A549 (cell line): ENCODE results near the gene KRTAP10-7. TPM values are rescaled to one million over a fixed set of nuclear protein-coding genes. Genes with fewer than 3 reads are reported as not detected.

ENCODE experiments used
- polyA plus RNA-seq, 4 experiments: library from polyadenylated mRNA; depleted of rRNA in 3 of 4; stranded (reverse); fragments of >200 nt; fragmentation: RNase III in 1 of 4; extraction: RNeasy Plus Mini Kit Qiagen cat#74134 plus additional on column Dnase treatment in 1 of 4; gene quantifications; 2 replicates in 3 of 4; 3 replicates in 1 of 4; pipeline ENCODE4 v1.2.3, GENCODE V29; 2011 to 2017

The KRTAP10-7 gene
- polyA plus RNA-seq, 2 of the 4 experiments (the other 2 are of a cell fraction), result not detected

Other genes with a start within 250 kb of the KRTAP10-7 start
- 2.9 and 3.2 TPM in 2 replicates for gene TRPM2, start 247.0 kb upstream of the KRTAP10-7 start, polyA plus RNA-seq (2011; rRNA removed)
- gene TRPM2, start 247.0 kb upstream of the KRTAP10-7 start, polyA plus RNA-seq (2017; fragmentation: RNase III; extraction: RNeasy Plus Mini Kit Qiagen cat#74134 plus additional on column Dnase treatment), result 5.1 to 7.2 TPM (median 5.5 TPM) in 3 replicates
- gene LRRC3, start 145.1 kb upstream of the KRTAP10-7 start, polyA plus RNA-seq (2011; rRNA removed), result 0.59 and 0.66 TPM in 2 replicates
- gene LRRC3, start 145.1 kb upstream of the KRTAP10-7 start, polyA plus RNA-seq (2017; fragmentation: RNase III; extraction: RNeasy Plus Mini Kit Qiagen cat#74134 plus additional on column Dnase treatment), result 0.96 to 1.1 TPM (median 1.1 TPM) in 3 replicates
- gene KRTAP10-1, start 60.4 kb upstream of the KRTAP10-7 start, polyA plus RNA-seq (2011; rRNA removed), result not detected in 2 replicates
- gene KRTAP10-1, start 60.4 kb upstream of the KRTAP10-7 start, polyA plus RNA-seq (2017; fragmentation: RNase III; extraction: RNeasy Plus Mini Kit Qiagen cat#74134 plus additional on column Dnase treatment), result not detected in 3 replicates
- not detected in 2 replicates for gene KRTAP10-2, start 49.1 kb upstream of the KRTAP10-7 start, polyA plus RNA-seq (2011; rRNA removed)
- gene KRTAP10-2, start 49.1 kb upstream of the KRTAP10-7 start, polyA plus RNA-seq (2017; fragmentation: RNase III; extraction: RNeasy Plus Mini Kit Qiagen cat#74134 plus additional on column Dnase treatment), result not detected in 3 replicates
- gene KRTAP10-3, start 41.8 kb upstream of the KRTAP10-7 start, polyA plus RNA-seq (2011; rRNA removed), result not detected in 2 replicates
- gene KRTAP10-3, start 41.8 kb upstream of the KRTAP10-7 start, polyA plus RNA-seq (2017; fragmentation: RNase III; extraction: RNeasy Plus Mini Kit Qiagen cat#74134 plus additional on column Dnase treatment), result not detected in 3 replicates
- not detected in 2 replicates for gene KRTAP10-4, start 26.9 kb upstream of the KRTAP10-7 start, polyA plus RNA-seq (2011; rRNA removed)
- gene KRTAP10-4, start 26.9 kb upstream of the KRTAP10-7 start, polyA plus RNA-seq (2017; fragmentation: RNase III; extraction: RNeasy Plus Mini Kit Qiagen cat#74134 plus additional on column Dnase treatment), result not detected in 3 replicates
- not detected in 2 replicates for gene KRTAP10-5, start 20.0 kb upstream of the KRTAP10-7 start, polyA plus RNA-seq (2011; rRNA removed)
- not detected in 3 replicates for gene KRTAP10-5, start 20.0 kb upstream of the KRTAP10-7 start, polyA plus RNA-seq (2017; fragmentation: RNase III; extraction: RNeasy Plus Mini Kit Qiagen cat#74134 plus additional on column Dnase treatment)
- gene KRTAP10-6, start 8.1 kb upstream of the KRTAP10-7 start, polyA plus RNA-seq (2011; rRNA removed), result not detected in 2 replicates
- gene KRTAP10-6, start 8.1 kb upstream of the KRTAP10-7 start, polyA plus RNA-seq (2017; fragmentation: RNase III; extraction: RNeasy Plus Mini Kit Qiagen cat#74134 plus additional on column Dnase treatment), result not detected in 3 replicates
- not detected in 2 replicates for gene KRTAP10-8, start 11.5 kb downstream of the KRTAP10-7 start, polyA plus RNA-seq (2011; rRNA removed)
- not detected in 3 replicates for gene KRTAP10-8, start 11.5 kb downstream of the KRTAP10-7 start, polyA plus RNA-seq (2017; fragmentation: RNase III; extraction: RNeasy Plus Mini Kit Qiagen cat#74134 plus additional on column Dnase treatment)
- not detected in 2 replicates for gene KRTAP10-9, start 26.5 kb downstream of the KRTAP10-7 start, polyA plus RNA-seq (2011; rRNA removed)
- gene KRTAP10-9, start 26.5 kb downstream of the KRTAP10-7 start, polyA plus RNA-seq (2017; fragmentation: RNase III; extraction: RNeasy Plus Mini Kit Qiagen cat#74134 plus additional on column Dnase treatment), result not detected in 3 replicates
- not detected in 2 replicates for gene KRTAP10-10, start 36.8 kb downstream of the KRTAP10-7 start, polyA plus RNA-seq (2011; rRNA removed)
- not detected in 3 replicates for gene KRTAP10-10, start 36.8 kb downstream of the KRTAP10-7 start, polyA plus RNA-seq (2017; fragmentation: RNase III; extraction: RNeasy Plus Mini Kit Qiagen cat#74134 plus additional on column Dnase treatment)
- gene KRTAP10-11, start 45.8 kb downstream of the KRTAP10-7 start, polyA plus RNA-seq (2011; rRNA removed), result not detected in 2 replicates
- not detected in 3 replicates for gene KRTAP10-11, start 45.8 kb downstream of the KRTAP10-7 start, polyA plus RNA-seq (2017; fragmentation: RNase III; extraction: RNeasy Plus Mini Kit Qiagen cat#74134 plus additional on column Dnase treatment)
- not detected in 2 replicates for gene KRTAP12-4, start 54.1 kb downstream of the KRTAP10-7 start, polyA plus RNA-seq (2011; rRNA removed)
- not detected in 3 replicates for gene KRTAP12-4, start 54.1 kb downstream of the KRTAP10-7 start, polyA plus RNA-seq (2017; fragmentation: RNase III; extraction: RNeasy Plus Mini Kit Qiagen cat#74134 plus additional on column Dnase treatment)
- not detected in 2 replicates for gene KRTAP12-3, start 57.3 kb downstream of the KRTAP10-7 start, polyA plus RNA-seq (2011; rRNA removed)
- gene KRTAP12-3, start 57.3 kb downstream of the KRTAP10-7 start, polyA plus RNA-seq (2017; fragmentation: RNase III; extraction: RNeasy Plus Mini Kit Qiagen cat#74134 plus additional on column Dnase treatment), result not detected in 3 replicates
- not detected in 2 replicates for gene KRTAP12-2, start 66.3 kb downstream of the KRTAP10-7 start, polyA plus RNA-seq (2011; rRNA removed)
- gene KRTAP12-2, start 66.3 kb downstream of the KRTAP10-7 start, polyA plus RNA-seq (2017; fragmentation: RNase III; extraction: RNeasy Plus Mini Kit Qiagen cat#74134 plus additional on column Dnase treatment), result not detected in 3 replicates
- gene KRTAP12-1, start 81.6 kb downstream of the KRTAP10-7 start, polyA plus RNA-seq (2011; rRNA removed), result not detected in 2 replicates
- not detected in 3 replicates for gene KRTAP12-1, start 81.6 kb downstream of the KRTAP10-7 start, polyA plus RNA-seq (2017; fragmentation: RNase III; extraction: RNeasy Plus Mini Kit Qiagen cat#74134 plus additional on column Dnase treatment)
- gene KRTAP10-12, start 96.6 kb downstream of the KRTAP10-7 start, polyA plus RNA-seq (2011; rRNA removed), result not detected in 2 replicates
- not detected in 3 replicates for gene KRTAP10-12, start 96.6 kb downstream of the KRTAP10-7 start, polyA plus RNA-seq (2017; fragmentation: RNase III; extraction: RNeasy Plus Mini Kit Qiagen cat#74134 plus additional on column Dnase treatment)
- gene TSPEAR, start 111.0 kb downstream of the KRTAP10-7 start, polyA plus RNA-seq (2011; rRNA removed), result not detected in 2 replicates
- gene TSPEAR, start 111.0 kb downstream of the KRTAP10-7 start, polyA plus RNA-seq (2017; fragmentation: RNase III; extraction: RNeasy Plus Mini Kit Qiagen cat#74134 plus additional on column Dnase treatment), result not detected in 3 replicates
- gene UBE2G2, start 201.2 kb downstream of the KRTAP10-7 start, polyA plus RNA-seq (2011; rRNA removed), result 65.8 and 68.2 TPM in 2 replicates
- 56.9 to 63.5 TPM (median 62.7 TPM) in 3 replicates for gene UBE2G2, start 201.2 kb downstream of the KRTAP10-7 start, polyA plus RNA-seq (2017; fragmentation: RNase III; extraction: RNeasy Plus Mini Kit Qiagen cat#74134 plus additional on column Dnase treatment)
- 77.7 and 110 TPM in 2 replicates for gene SUMO3, start 217.5 kb downstream of the KRTAP10-7 start, polyA plus RNA-seq (2011; rRNA removed)
- gene SUMO3, start 217.5 kb downstream of the KRTAP10-7 start, polyA plus RNA-seq (2017; fragmentation: RNase III; extraction: RNeasy Plus Mini Kit Qiagen cat#74134 plus additional on column Dnase treatment), result 69.2 to 79.4 TPM (median 78.4 TPM) in 3 replicates